Endodermal cell (in vitro differentiated cells): ENCODE results near the gene CCDC92. TPM values are rescaled to one million over a fixed set of nuclear protein-coding genes. Genes with fewer than 3 reads are reported as not detected.

ENCODE experiments used
- DNase-seq: peaks from one replicate; pipeline ENCODE4 v3.0.0-alpha.2; 2017
- H3K27ac ChIP-seq: 2 replicates; pipeline ENCODE4 v1.5.1; 2013; ENCODE audit warnings: mild to moderate bottlenecking, low read depth, low read length, moderate library complexity
- H3K27me3 ChIP-seq: 2 replicates; pipeline ENCODE4 v1.6.1; 2013; ENCODE audit warnings: mild to moderate bottlenecking, low read length, moderate library complexity; ENCODE audit not compliant: insufficient read depth, control insufficient read depth, poor library complexity, severe bottlenecking
- H3K36me3 ChIP-seq: 2 replicates; pipeline ENCODE4 v1.7.0; 2013; ENCODE audit warnings: mild to moderate bottlenecking, low read length, moderate library complexity; ENCODE audit not compliant: control insufficient read depth, insufficient read depth
- H3K4me1 ChIP-seq: one replicate; pipeline ENCODE4 v1.7.0; 2013; ENCODE audit warnings: low read length; ENCODE audit not compliant: control insufficient read depth, insufficient read depth
- H3K4me3 ChIP-seq: 2 replicates; pipeline ENCODE4 v1.5.1; 2013; ENCODE audit warnings: mild to moderate bottlenecking, low read length, moderate library complexity
- H3K9ac ChIP-seq: 2 replicates; pipeline ENCODE4 v1.6.1; 2013; ENCODE audit warnings: mild to moderate bottlenecking, low read length, moderate library complexity; ENCODE audit not compliant: poor library complexity, severe bottlenecking; ENCODE audit errors: extremely low read depth
- H3K9me3 ChIP-seq: 2 replicates; pipeline ENCODE4 v1.6.1; 2013; ENCODE audit warnings: mild to moderate bottlenecking, low read length, moderate library complexity; ENCODE audit not compliant: control insufficient read depth
- H3K27ac Mint-ChIP-seq: 2 replicates; pipeline ENCODE4 v1.8.0; 2020; ENCODE audit warnings: mixed read lengths
- H3K27me3 Mint-ChIP-seq: 2 replicates; pipeline ENCODE4 v1.8.0; 2021; ENCODE audit warnings: mild to moderate bottlenecking, mixed read lengths; ENCODE audit not compliant: insufficient read depth
- H3K36me3 Mint-ChIP-seq: 2 replicates; pipeline ENCODE4 v1.8.0; 2020; ENCODE audit warnings: low read depth, mixed read lengths
- H3K4me1 Mint-ChIP-seq: 2 replicates; pipeline ENCODE4 v1.8.0; 2020; ENCODE audit warnings: mixed read lengths
- H3K4me3 Mint-ChIP-seq: 2 replicates; pipeline ENCODE4 v1.8.0; 2020; ENCODE audit warnings: mild to moderate bottlenecking, moderate library complexity, mixed read lengths
- H3K9me3 Mint-ChIP-seq: 2 replicates; pipeline ENCODE4 v1.8.0; 2020; ENCODE audit warnings: mild to moderate bottlenecking, mixed read lengths
- WGBS, 2 experiments: methylation state at CpG; one replicate each; pipeline versions ENCODE4 v1.1.5 to v1.1.7; 2013; ENCODE audit warnings: missing lambda C conversion rate in 2 of 2, mixed read lengths in 1 of 2; ENCODE audit not compliant: insufficient coverage in 1 of 2, insufficient read length in 1 of 2; 5-methylcytosine and 5-hydroxymethylcytosine counted together
- total RNA-seq, 2 donors: library from RNA; stranded (reverse); fragmentation: NEBNext Ultra II Directional in 1 of 2; extraction: Animal tissue kit (Norgen Biotek cat#: 25700) in 1 of 2; gene quantifications; 2 replicates in 1 of 2; 3 replicates in 1 of 2; pipeline ENCODE4 v1.2.1, GENCODE V29; 2021
- TF ChIP-seq, protein P1 (sequence below): fragments of 200-600 bp; sonication (generic); conservative IDR thresholded peaks from 2 replicates; pipeline ENCODE4 v1.5.0; 2021; ENCODE audit warnings: antibody characterized with exemption, mild to moderate bottlenecking

The CCDC92 gene
- total RNA-seq, 2 donors from 2014 or later = 37.9 to 45.1 TPM

DNA sequence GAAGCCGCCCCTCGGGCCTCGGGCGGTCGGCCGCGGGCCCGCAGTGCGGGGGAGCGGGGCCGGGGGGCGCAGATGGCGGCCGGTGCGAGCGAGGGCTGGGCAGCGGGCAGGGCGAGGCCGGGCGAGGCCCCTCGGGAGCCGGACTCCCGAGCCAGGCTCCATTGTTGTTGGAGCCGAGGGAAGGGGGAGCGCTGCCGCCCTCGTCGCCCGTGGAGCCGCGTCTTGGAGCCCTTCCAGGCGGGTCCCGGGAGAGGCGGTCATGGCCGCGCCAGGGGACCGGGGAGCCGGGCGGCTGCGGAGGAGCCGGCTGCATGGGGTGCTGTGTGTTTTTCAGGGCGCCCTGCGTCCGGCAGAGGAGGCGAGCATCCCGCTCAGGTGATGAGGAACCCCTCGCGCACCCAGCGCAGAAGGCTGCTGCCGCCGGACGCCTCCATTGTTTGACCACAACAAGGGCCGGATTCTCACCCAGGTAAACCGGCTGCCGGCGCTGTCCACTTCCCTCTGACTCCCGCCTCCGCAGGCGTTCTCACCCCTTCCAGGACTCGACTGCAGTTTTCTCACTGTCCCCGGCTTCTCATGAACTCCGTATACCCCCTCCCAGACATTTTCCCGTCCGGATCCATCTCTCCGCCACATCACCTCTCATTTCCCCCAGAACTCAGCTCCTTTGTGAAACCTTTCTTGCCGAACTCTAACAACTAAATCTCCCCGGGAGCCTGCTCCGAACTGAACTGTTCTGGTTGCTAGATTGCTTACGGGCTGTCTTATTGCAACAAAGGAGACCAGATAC is 1.1 kb upstream of the CCDC92 start:
- Mint-ChIP-seq H3K36me3 (peaks cover 48% of the 10 kb centered on the region), H3K4me3 (peak overlapping the region; percentile 84), H3K27me3 (peaks cover 33% of the 10 kb centered on the region), H3K9me3 (no peaks in the 10 kb centered on the region), H3K4me1 (peaks cover 20% of the 10 kb centered on the region), H3K27ac (peak overlapping the region; percentile 94)
- Histone ChIP-seq H3K9ac (peak overlapping the region; percentile 78), H3K4me1 (peaks cover 6% of the 10 kb centered on the region), H3K27ac (peak overlapping the region; percentile 78), H3K9me3 (no peaks in the 10 kb centered on the region), H3K27me3 (peaks cover 24% of the 10 kb centered on the region), H3K4me3 (peak overlapping the region; percentile 99), H3K36me3 (peaks cover 42% of the 10 kb centered on the region)
- peak; percentile 87 for DNase-seq
- WGBS, 2 experiments = 0 to 1% methylated on average over 16 to 69 of the region's 69 CpGs
- TF ChIP-seq, protein P1, sequence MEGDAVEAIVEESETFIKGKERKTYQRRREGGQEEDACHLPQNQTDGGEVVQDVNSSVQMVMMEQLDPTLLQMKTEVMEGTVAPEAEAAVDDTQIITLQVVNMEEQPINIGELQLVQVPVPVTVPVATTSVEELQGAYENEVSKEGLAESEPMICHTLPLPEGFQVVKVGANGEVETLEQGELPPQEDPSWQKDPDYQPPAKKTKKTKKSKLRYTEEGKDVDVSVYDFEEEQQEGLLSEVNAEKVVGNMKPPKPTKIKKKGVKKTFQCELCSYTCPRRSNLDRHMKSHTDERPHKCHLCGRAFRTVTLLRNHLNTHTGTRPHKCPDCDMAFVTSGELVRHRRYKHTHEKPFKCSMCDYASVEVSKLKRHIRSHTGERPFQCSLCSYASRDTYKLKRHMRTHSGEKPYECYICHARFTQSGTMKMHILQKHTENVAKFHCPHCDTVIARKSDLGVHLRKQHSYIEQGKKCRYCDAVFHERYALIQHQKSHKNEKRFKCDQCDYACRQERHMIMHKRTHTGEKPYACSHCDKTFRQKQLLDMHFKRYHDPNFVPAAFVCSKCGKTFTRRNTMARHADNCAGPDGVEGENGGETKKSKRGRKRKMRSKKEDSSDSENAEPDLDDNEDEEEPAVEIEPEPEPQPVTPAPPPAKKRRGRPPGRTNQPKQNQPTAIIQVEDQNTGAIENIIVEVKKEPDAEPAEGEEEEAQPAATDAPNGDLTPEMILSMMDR = no peak

DNA sequence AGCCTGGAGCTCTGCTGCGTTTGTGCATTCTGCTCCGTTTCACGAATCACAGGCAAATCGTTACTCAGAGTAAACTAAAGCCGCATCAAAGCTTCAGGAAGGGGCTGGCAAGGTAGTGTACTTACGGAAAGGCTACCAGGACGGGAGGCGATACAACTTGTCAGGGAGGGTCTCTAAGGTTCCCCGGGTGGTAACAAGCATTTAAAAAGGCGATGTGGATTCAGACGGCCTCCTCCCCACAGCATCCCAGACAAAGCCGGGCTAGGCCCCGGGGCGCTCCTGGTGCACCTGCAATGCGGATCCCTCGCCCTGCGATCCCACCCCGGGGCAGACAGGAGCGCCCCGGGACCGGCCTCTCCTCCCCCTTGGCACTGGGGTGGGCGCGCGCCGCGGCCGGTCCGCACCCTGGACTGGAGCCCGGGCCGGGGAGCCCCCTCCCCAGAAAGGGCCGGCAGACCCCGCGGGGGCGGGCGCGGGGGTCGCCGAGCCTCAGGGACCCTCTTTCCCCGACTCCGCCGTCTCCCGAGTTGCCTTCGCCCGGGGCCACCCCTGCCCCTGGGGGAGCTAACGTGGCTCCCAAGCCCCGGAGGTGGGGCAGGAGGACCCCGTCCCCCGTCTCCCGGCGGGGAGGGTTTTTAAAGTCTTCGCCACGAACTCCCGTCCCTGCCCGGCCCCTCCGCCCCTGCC is 718 bp downstream of the CCDC92 start:
- H3K36me3 ChIP-seq = peaks cover 36% of the 10 kb centered on the region
- H3K9me3 ChIP-seq = no peaks in the 10 kb centered on the region
- H3K4me3 ChIP-seq = peak overlapping the region; percentile 95
- peak; percentile 96 for DNase-seq
- H3K4me1 ChIP-seq = peaks cover 6% of the 10 kb centered on the region
- H3K9me3 Mint-ChIP-seq = no peaks in the 10 kb centered on the region
- 0% methylated on average over 12 to 55 of the region's 55 CpGs for WGBS, 2 experiments
- TF ChIP-seq, protein P1 = no peak
- H3K36me3 Mint-ChIP-seq = peaks cover 45% of the 10 kb centered on the region
- H3K4me1 Mint-ChIP-seq = peaks cover 20% of the 10 kb centered on the region
- peaks cover 38% of the 10 kb centered on the region for H3K27me3 ChIP-seq
- peak overlapping the region; percentile 84 for H3K4me3 Mint-ChIP-seq
- peak overlapping the region; percentile 93 for H3K27ac Mint-ChIP-seq
- H3K27me3 Mint-ChIP-seq = peaks cover 52% of the 10 kb centered on the region
- H3K9ac ChIP-seq = peak overlapping the region; percentile 70
- H3K27ac ChIP-seq = peak overlapping the region; percentile 46

DNA sequence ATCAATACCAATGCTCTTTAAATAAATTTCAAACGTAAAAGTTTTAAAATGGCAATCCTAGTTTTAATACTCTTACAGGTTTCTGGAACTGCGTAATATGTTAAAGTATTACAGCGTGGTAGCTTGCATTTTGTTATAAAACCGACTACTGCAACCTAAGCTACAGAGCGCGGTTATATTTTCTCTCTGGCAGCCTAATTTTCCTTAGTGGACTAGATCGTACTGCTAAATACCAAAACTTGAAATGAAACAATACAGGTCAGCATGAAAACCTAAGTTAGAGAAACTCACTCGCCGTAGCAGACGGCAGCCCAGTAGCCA is 1.2 kb downstream of the CCDC92 start:
- peaks cover 36% of the 10 kb centered on the region for H3K36me3 ChIP-seq
- Mint-ChIP-seq H3K4me1 (peaks cover 20% of the 10 kb centered on the region), H3K27me3 (peaks cover 57% of the 10 kb centered on the region), H3K4me3 (peak overlapping the region; percentile 84), H3K27ac (peak overlapping the region; percentile 93), H3K36me3 (peaks cover 44% of the 10 kb centered on the region), H3K9me3 (no peaks in the 10 kb centered on the region)
- TF ChIP-seq, protein P1 = no peak
- H3K27me3 ChIP-seq = peaks cover 38% of the 10 kb centered on the region
- no peak for DNase-seq
- H3K9ac ChIP-seq = peak overlapping the region; percentile 70
- no peak overlapping the region for H3K27ac ChIP-seq
- no peaks in the 10 kb centered on the region for H3K9me3 ChIP-seq
- peaks cover 6% of the 10 kb centered on the region for H3K4me1 ChIP-seq
- H3K4me3 ChIP-seq = peak overlapping the region; percentile 95
- 11 to 13% methylated on average over 8 to 9 of the region's 10 CpGs for WGBS, 2 experiments
